HG03520 (cell line): ENCODE measurements around the gene COL1A2.

Source experiments
- ATAC-seq: cut with Tn5 transposase; IDR thresholded peaks from one replicate; pipeline ENCODE4 v1.9.1; 2021; ENCODE audit warnings: mild to moderate bottlenecking, moderate library complexity; ENCODE audit not compliant: unreplicated experiment

The COL1A2 gene

GRCh38 chr7:94382746-94383145, 11.9 kb upstream of the COL1A2 start:
- no peak for ATAC-seq

GRCh38 chr7:94384315-94384714, 10.4 kb upstream of the COL1A2 start:
- no peak for ATAC-seq

- no peak for ATAC-seq
These were observed 8.3 kb upstream of the COL1A2 start for GRCh38 chr7:94386416-94386815.

GRCh38 chr7:94388540-94388939, 6.2 kb upstream of the COL1A2 start:
- ATAC-seq: no peak

- ATAC-seq: no peak
These were observed 5.3 kb upstream of the COL1A2 start for GRCh38 chr7:94389381-94389780.

- ATAC-seq: no peak
These were observed 2.8 kb upstream of the COL1A2 start for GRCh38 chr7:94391726-94392392.

GRCh38 chr7:94392393-94392786, 2.3 kb upstream of the COL1A2 start:
- no peak for ATAC-seq

GRCh38 chr7:94393246-94394108, 1.2 kb upstream of the COL1A2 start:
- ATAC-seq: no peak

- no peak for ATAC-seq
These were observed 622 bp upstream of the COL1A2 start for GRCh38 chr7:94394109-94394436.

GRCh38 chr7:94395141-94396036, 694 bp downstream of the COL1A2 start:
- peak; percentile 80 for ATAC-seq

GRCh38 chr7:94396037-94396431, 1.3 kb downstream of the COL1A2 start:
- no peak for ATAC-seq

- no peak for ATAC-seq
These were observed 1.9 kb downstream of the COL1A2 start for GRCh38 chr7:94396596-94396995.

- ATAC-seq: no peak
These were observed 3.0 kb downstream of the COL1A2 start for GRCh38 chr7:94397722-94398121.

GRCh38 chr7:94398841-94399240, 4.1 kb downstream of the COL1A2 start:
- no peak for ATAC-seq

- ATAC-seq: no peak
These were observed 5.3 kb downstream of the COL1A2 start for GRCh38 chr7:94400022-94400421.

- no peak for ATAC-seq
These were observed 6.1 kb downstream of the COL1A2 start for GRCh38 chr7:94400643-94401427.

GRCh38 chr7:94401428-94401814, 6.7 kb downstream of the COL1A2 start:
- no peak for ATAC-seq

GRCh38 chr7:94403546-94403945, 8.9 kb downstream of the COL1A2 start:
- no peak for ATAC-seq

- no peak for ATAC-seq
These were observed 10.8 kb downstream of the COL1A2 start for GRCh38 chr7:94405506-94405905.

- no peak for ATAC-seq
These were observed 12.0 kb downstream of the COL1A2 start for GRCh38 chr7:94406696-94407095.
